SK-N-SH (cell line): ENCODE data around the gene NEDD1. TPM values are rescaled to one million over a fixed set of nuclear protein-coding genes. Genes with fewer than 3 reads are reported as not detected.
A peak's percentile ranks its signal among the peaks of the same experiment; 100 is the strongest.

Experiments
- CTCF ChIA-PET: fragments of 300-600, 350-600 bp; formaldehyde crosslinking; extraction: SDS; loops from one replicate; lab custom pipeline; 2021; lab: Yijun Ruan, JAX
- POLR2A ChIA-PET: fragments of 350-600 bp; sonication (Branson Sonifier 250); formaldehyde crosslinking; extraction: SDS; loops from one replicate; lab custom pipeline; 2020; ENCODE audit warnings: antibody characterized with exemption, inconsistent platforms; lab: Yijun Ruan, JAX
- DNase-seq: peaks from one replicate; pipeline ENCODE4 v3.0.0; 2012
- H2AFZ ChIP-seq: fragments of 200-600 bp; sonication (generic); 2 replicates; pipeline ENCODE4 v1.8.1; 2016; ENCODE audit warnings: antibody characterized with exemption, mild to moderate bottlenecking, low read depth
- H3F3A ChIP-seq: fragments of 200-600 bp; sonication (generic); replicated peaks from 2 replicates; pipeline ENCODE3; 2016; ENCODE audit warnings: antibody characterized with exemption, mild to moderate bottlenecking; ENCODE audit not compliant: insufficient read depth
- H3K27ac ChIP-seq, 2 experiments: fragments of 200-500 bp in 1 of 2; fragments of 200-600 bp in 1 of 2; sonication (Bioruptor generic) in 1 of 2; sonication (generic), shearing (Covaris generic) in 1 of 2; 2 replicates each; pipeline versions ENCODE4 v1.5.1 to v1.6.1; 2014 to 2016; ENCODE audit warnings: low read depth in 2 of 2, inconsistent platforms in 1 of 2, low read length in 1 of 2, mild to moderate bottlenecking in 1 of 2, mixed read lengths in 1 of 2
- H3K27me3 ChIP-seq: fragments of 200-600 bp; sonication (generic), shearing (Covaris generic); 2 replicates; pipeline ENCODE4 v1.6.1; 2016; ENCODE audit warnings: mixed run types; ENCODE audit not compliant: insufficient read depth
- H3K36me3 ChIP-seq, 2 experiments: fragments of 200-500 bp in 1 of 2; fragments of 200-600 bp in 1 of 2; sonication (Bioruptor generic) in 1 of 2; sonication (generic) in 1 of 2; replicated peaks in 1 of 2; 2 replicates each; pipeline versions ENCODE3 to v1.5.1; 2014 to 2016; ENCODE audit warnings: low read length in 1 of 2, mild to moderate bottlenecking in 1 of 2; ENCODE audit not compliant: insufficient read depth in 2 of 2, control insufficient read depth in 1 of 2
- H3K4me1 ChIP-seq, 2 experiments: fragments of 200-500 bp in 1 of 2; fragments of 200-600 bp in 1 of 2; sonication (Bioruptor generic) in 1 of 2; sonication (generic), shearing (Covaris generic) in 1 of 2; 2 replicates each; pipeline versions ENCODE4 v1.5.1 to v1.6.1; 2014 to 2016; ENCODE audit warnings: low read depth in 1 of 2, low read length in 1 of 2, mixed run types in 1 of 2; ENCODE audit not compliant: insufficient read depth in 2 of 2, control insufficient read depth in 1 of 2
- H3K4me2 ChIP-seq: fragments of 200-600 bp; sonication (generic), shearing (Covaris generic); 2 replicates; pipeline ENCODE4 v1.6.1; 2017; ENCODE audit warnings: mixed run types
- H3K4me3 ChIP-seq, 2 experiments: fragments of 200-500 bp in 1 of 2; fragments of 200-600 bp in 1 of 2; sonication (Bioruptor generic) in 1 of 2; sonication (generic), shearing (Covaris generic) in 1 of 2; 2 replicates each; pipeline versions ENCODE4 v1.5.1 to v1.8.1; 2014 to 2016; ENCODE audit warnings: low read depth in 2 of 2, inconsistent platforms in 1 of 2, low read length in 1 of 2, mild to moderate bottlenecking in 1 of 2, mixed read lengths in 1 of 2, moderate library complexity in 1 of 2
- H3K79me2 ChIP-seq: fragments of 200-600 bp; sonication (generic); 2 replicates; pipeline ENCODE4 v1.8.1; 2017; ENCODE audit warnings: mild to moderate bottlenecking; ENCODE audit not compliant: insufficient read depth
- H3K9ac ChIP-seq: fragments of 200-600 bp; sonication (generic); 2 replicates; pipeline ENCODE4 v1.6.1; 2017; ENCODE audit warnings: mixed run types
- H3K9me2 ChIP-seq: fragments of 200-600 bp; sonication (generic); 2 replicates; pipeline ENCODE4 v1.6.1; 2017; ENCODE audit warnings: mixed run types
- H3K9me3 ChIP-seq: fragments of 200-600 bp; sonication (generic); 2 replicates; pipeline ENCODE4 v1.6.1; 2017; ENCODE audit warnings: mixed run types, mild to moderate bottlenecking, moderate library complexity
- H4K20me1 ChIP-seq: fragments of 200-600 bp; sonication (generic); 2 replicates; pipeline ENCODE4 v1.6.1; 2017; ENCODE audit warnings: mild to moderate bottlenecking, mixed run types; ENCODE audit not compliant: insufficient read depth
- EZH2phosphoT487 ChIP-seq: fragments of 200-600 bp; sonication (generic); IDR thresholded peaks from 2 replicates; pipeline ENCODE4 v1.6.1; 2017; ENCODE audit warnings: low read depth, mixed run types, mild to moderate bottlenecking, antibody characterized with exemption, moderate library complexity, borderline replicate concordance
- GABPA ChIP-seq: IDR thresholded peaks from 2 replicates; pipeline ENCODE4 v1.4.0; 2012; ENCODE audit warnings: low read depth, mild to moderate bottlenecking
- IRF3 ChIP-seq: fragments of 150-350 bp; IDR thresholded peaks from 2 replicates; pipeline ENCODE4 v1.6.1; 2016; ENCODE audit warnings: mild to moderate bottlenecking, low read depth, low read length
- NFIC ChIP-seq: IDR thresholded peaks from 2 replicates; pipeline ENCODE4 v1.4.0; 2012; ENCODE audit warnings: borderline replicate concordance
- NRF1 ChIP-seq: IDR thresholded peaks from 2 replicates; pipeline ENCODE4 v1.6.1; 2012; ENCODE audit warnings: low read depth, mild to moderate bottlenecking, low read length
- RAD21 ChIP-seq: IDR thresholded peaks from 2 replicates; pipeline ENCODE4 v1.6.1; 2012; ENCODE audit warnings: mild to moderate bottlenecking, low read length
- RFX5 ChIP-seq: IDR thresholded peaks from 2 replicates; pipeline ENCODE4 v1.6.1; 2012; ENCODE audit warnings: mild to moderate bottlenecking, improper control_type of control experiment, low read length
- USF2 ChIP-seq: fragments of 150-350 bp; IDR thresholded peaks from 2 replicates; pipeline ENCODE4 v1.6.1; 2017; ENCODE audit warnings: antibody characterized with exemption, low read length, low read depth, borderline replicate concordance
- ZBTB33 ChIP-seq: IDR thresholded peaks from 2 replicates; pipeline ENCODE4 v1.4.0; 2012; ENCODE audit warnings: low read depth, borderline replicate concordance
- WGBS: methylation state at CpG from one replicate; pipeline ENCODE4 v1.1.6; 2017; ENCODE audit warnings: low lambda C conversion rate; 5-methylcytosine and 5-hydroxymethylcytosine counted together
- polyA plus RNA-seq, 3 experiments: library from polyadenylated mRNA; depleted of rRNA; stranded (reverse); fragments of >200 nt; gene quantifications; 2 replicates each; pipeline ENCODE4 v1.2.3, GENCODE V29; 2012
- TF ChIP-seq, protein P1 (sequence below): fragments of 200-600 bp; sonication (generic); IDR thresholded peaks from 2 replicates; pipeline ENCODE4 v1.6.1; 2017; ENCODE audit warnings: antibody characterized with exemption, mild to moderate bottlenecking, moderate library complexity
- TF ChIP-seq, protein P2 (sequence below): IDR thresholded peaks from 2 replicates; pipeline ENCODE4; 2012

The NEDD1 gene
- polyA plus RNA-seq, 1 of the 3 experiments (the other 2 are of a cell fraction), result 6.0 TPM

- no peak for TF ChIP-seq USF2
- TF ChIP-seq RAD21, result no peak
- TF ChIP-seq ZBTB33, result no peak
- no peak for TF ChIP-seq IRF3
- TF ChIP-seq, protein P1, sequence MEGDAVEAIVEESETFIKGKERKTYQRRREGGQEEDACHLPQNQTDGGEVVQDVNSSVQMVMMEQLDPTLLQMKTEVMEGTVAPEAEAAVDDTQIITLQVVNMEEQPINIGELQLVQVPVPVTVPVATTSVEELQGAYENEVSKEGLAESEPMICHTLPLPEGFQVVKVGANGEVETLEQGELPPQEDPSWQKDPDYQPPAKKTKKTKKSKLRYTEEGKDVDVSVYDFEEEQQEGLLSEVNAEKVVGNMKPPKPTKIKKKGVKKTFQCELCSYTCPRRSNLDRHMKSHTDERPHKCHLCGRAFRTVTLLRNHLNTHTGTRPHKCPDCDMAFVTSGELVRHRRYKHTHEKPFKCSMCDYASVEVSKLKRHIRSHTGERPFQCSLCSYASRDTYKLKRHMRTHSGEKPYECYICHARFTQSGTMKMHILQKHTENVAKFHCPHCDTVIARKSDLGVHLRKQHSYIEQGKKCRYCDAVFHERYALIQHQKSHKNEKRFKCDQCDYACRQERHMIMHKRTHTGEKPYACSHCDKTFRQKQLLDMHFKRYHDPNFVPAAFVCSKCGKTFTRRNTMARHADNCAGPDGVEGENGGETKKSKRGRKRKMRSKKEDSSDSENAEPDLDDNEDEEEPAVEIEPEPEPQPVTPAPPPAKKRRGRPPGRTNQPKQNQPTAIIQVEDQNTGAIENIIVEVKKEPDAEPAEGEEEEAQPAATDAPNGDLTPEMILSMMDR, result no peak
- no peak for TF ChIP-seq EZH2phosphoT487
- no peak for TF ChIP-seq NRF1
- TF ChIP-seq, protein P2, sequence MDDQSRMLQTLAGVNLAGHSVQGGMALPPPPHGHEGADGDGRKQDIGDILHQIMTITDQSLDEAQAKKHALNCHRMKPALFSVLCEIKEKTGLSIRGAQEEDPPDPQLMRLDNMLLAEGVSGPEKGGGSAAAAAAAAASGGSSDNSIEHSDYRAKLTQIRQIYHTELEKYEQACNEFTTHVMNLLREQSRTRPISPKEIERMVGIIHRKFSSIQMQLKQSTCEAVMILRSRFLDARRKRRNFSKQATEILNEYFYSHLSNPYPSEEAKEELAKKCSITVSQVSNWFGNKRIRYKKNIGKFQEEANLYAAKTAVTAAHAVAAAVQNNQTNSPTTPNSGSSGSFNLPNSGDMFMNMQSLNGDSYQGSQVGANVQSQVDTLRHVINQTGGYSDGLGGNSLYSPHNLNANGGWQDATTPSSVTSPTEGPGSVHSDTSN, result peak; percentile 6; the same call in 1 of the 2 replicates
- no peak for TF ChIP-seq RFX5
- TF ChIP-seq GABPA, result no peak
- TF ChIP-seq NFIC, result peak; percentile 71
Observed at GRCh38 chr12:96878704-96879103, 28.4 kb upstream of the NEDD1 start (continued).

DNA sequence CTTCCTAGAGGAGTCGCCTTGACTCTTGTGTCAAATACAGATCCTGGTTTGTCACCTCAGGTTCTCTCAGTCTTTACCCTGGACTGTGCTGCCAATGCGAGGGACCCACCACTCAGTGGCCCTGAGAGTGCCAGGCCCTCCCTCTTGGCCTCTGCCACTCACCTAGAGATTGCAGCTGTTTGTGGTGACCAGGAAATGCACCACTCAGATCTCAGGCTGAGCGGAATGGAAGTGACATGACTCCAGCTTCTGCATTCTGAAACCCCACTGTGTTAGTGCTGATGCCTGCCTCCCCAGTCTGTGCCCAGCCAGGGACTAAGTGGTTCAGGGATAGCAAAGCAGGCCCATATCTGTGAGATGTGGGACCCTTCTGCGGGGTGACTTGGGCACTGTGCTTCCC, 27.8 kb upstream of the NEDD1 start:
- ChIA-PET CTCF (no interaction called here), POLR2A (no interaction called here)
- Histone ChIP-seq H3K4me2 (peak overlapping the region; percentile 17; the same call in 1 of the 2 replicates), H2AFZ (peak overlapping the region; percentile 7; the same call in 1 of the 2 replicates), H3K4me1 (peaks cover 0 to 4% of the 10 kb centered on the region in 2 experiments; a peak in 1 of 4 replicates), H3K36me3 (no peaks in the 10 kb centered on the region), H3K4me3 (no peak overlapping the region), H3K27ac (peak overlapping the region in 1 of 2 experiments; percentile 39; a peak in 1 of 4 replicates), H3K9ac (no peak overlapping the region), H3K9me2 (no peaks in the 10 kb centered on the region)
- WGBS, result 55% methylated on average over 4 of the region's 4 CpGs
- TF ChIP-seq ZBTB33, result no peak
- TF ChIP-seq, all 33 proteins: peak for 0
- H3K9me3 ChIP-seq, result no peaks in the 10 kb centered on the region
- no peaks in the 10 kb centered on the region for H4K20me1 ChIP-seq
- H3K27me3 ChIP-seq, result no peaks in the 10 kb centered on the region
- no peaks in the 10 kb centered on the region for H3K79me2 ChIP-seq
- DNase-seq, result no peak
- no peaks in the 10 kb centered on the region for H3F3A ChIP-seq
